HG03558 (cell line): Measurements from ENCODE around the gene CHERP.

ENCODE experiments used
- ATAC-seq: cut with Tn5 transposase; IDR thresholded peaks from one replicate; pipeline ENCODE4 v1.9.1; 2021; ENCODE audit warnings: moderate number of reproducible peaks; ENCODE audit not compliant: unreplicated experiment; ENCODE audit errors: extremely low read depth

The CHERP gene, protein sequence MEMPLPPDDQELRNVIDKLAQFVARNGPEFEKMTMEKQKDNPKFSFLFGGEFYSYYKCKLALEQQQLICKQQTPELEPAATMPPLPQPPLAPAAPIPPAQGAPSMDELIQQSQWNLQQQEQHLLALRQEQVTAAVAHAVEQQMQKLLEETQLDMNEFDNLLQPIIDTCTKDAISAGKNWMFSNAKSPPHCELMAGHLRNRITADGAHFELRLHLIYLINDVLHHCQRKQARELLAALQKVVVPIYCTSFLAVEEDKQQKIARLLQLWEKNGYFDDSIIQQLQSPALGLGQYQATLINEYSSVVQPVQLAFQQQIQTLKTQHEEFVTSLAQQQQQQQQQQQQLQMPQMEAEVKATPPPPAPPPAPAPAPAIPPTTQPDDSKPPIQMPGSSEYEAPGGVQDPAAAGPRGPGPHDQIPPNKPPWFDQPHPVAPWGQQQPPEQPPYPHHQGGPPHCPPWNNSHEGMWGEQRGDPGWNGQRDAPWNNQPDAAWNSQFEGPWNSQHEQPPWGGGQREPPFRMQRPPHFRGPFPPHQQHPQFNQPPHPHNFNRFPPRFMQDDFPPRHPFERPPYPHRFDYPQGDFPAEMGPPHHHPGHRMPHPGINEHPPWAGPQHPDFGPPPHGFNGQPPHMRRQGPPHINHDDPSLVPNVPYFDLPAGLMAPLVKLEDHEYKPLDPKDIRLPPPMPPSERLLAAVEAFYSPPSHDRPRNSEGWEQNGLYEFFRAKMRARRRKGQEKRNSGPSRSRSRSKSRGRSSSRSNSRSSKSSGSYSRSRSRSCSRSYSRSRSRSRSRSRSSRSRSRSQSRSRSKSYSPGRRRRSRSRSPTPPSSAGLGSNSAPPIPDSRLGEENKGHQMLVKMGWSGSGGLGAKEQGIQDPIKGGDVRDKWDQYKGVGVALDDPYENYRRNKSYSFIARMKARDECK

DNA sequence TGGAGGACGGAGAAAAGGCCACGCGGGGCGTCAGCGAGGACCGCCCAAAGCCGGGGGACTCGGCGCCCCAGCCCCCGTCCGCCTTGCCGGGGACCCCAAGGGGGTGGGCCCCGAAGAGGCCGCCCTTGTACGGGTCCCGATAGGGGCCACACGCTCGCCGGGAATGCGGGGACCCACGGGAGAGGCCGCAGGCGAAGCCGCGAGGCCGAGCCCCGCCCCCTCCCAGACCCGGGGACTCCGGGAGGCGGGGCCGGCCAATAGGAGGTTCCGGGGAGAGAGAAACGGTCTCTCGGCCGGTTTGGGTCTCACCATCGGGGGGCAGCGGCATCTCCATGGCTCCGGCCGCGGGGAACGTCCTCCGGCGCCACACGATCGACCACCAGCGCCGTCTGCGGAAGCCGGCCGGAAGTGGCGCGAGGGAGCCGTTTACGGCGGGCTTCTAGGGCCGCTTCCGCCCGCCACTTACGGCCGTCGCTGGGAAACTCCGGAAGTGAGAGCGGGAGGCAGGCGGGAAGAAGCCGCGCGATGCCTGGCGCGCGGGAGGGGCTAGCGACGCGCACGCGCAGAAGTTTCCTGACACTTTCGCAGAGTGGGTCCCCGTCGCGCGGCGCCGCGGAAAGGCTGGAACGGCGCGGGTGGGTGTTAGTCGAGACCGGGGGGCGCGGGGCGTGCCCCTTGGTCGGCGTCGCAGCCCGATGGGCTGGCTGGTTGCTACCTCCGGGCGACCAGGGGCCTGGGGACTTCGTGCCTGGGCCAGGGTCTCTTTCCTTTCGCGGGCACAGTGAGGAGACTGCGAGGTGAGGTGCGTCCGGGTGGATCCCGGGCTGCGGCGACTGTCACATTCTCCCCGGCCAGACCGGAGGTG, at the start of gene CHERP:
Gene CHERP, minus strand, starts transcription at position 393 of the 865 bp plus-strand sequence. Its CDS starts 59 bp downstream, at position 334.
- ATAC-seq, result peak; percentile 58

DNA sequence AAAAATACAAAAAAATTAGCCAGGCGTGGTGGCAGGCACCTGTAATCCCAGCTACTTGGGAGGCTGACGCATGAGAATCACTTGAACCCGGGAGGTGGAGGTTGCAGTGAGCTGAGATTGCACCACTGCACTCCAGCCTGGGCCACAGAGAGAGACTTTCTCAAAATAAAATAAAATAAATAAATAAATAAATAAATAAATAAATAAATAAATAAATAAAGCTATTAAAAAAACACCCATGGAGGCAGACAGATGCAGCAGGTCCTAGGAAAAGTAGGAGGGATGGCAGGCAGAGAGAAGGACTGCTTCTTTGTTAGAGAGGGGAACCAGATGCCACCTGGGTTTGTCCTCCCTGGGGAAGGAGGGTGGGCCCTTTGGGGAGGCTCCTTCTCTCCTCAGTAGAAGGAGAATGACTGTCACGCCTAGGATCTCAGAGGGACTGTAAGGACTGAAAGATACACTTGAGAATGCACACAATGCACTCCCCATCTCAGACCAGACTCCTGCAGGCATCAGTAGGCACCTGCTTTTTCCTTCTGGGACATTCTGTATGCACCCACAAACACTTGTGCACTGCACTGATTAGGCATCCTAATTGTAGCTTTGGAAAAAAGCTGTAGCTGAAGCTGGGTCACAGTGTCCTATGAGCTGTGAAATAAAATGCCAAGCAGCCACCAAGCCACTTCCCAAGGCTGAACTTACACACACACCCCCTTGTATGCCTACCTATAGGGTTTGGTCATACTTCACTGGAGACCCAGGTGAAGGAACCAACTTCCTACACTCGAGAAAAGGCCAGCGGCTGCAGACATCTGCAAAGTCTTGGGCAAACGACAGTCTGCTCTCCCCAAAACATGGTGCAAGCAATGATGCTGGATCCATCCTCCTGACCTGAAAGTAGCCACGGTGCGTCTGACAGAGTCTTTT, 48.9 kb upstream of the CHERP start:
- no peak for ATAC-seq

DNA sequence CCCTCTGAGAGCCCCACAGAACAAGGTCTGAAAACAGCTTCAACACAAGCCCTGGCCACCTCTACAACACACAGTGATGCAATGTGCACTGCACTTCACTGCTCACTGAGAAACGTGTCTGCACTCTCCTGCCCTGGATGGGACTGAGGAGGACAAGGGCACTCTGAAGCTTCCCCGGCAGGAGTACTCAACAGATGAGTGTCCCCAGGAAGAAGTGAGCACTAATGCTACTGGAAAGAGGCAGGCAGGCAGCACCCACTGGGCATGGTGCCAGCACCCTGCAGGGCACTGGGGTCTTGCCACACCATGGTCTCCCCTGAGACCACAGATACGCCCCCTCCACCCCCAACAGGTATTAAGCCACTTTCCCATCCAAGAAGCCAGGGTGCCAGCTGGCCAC, 47.7 kb upstream of the CHERP start:
- ATAC-seq, result no peak

DNA sequence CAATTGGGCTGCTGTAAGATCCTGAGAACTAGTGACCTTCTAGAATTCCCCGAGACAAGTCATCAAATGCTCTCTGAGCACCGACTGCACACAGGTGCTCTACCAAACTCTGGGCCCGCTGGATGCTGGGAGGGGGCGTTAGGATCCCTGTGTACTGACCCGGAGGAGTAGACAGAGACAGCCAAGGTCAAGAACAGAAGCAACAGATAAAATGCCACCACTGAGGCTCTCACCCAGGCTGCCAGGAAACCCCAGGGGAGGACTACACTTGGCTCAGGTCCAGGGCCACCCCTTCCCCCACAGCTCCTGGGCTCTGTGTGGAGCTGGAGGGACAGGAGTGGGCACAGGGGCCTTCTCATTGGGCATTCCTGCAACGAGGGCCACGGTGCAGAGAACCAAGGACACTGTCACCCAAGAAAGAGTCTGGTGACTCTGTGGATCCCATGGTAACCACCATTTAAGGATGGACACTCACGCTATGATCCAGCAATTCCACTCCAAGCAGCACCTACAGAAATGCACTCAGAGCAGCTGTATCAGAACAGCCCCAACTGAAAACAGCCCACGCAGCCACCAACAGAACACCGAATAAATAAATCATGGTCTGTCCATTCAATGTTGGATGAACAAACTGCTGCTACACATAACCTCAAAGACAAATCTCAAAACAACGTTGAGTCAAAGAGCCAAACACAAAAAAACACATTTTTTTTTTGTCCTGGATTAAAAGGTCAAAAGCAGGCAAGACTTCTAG, 46.8 kb upstream of the CHERP start:
- ATAC-seq, result no peak

DNA sequence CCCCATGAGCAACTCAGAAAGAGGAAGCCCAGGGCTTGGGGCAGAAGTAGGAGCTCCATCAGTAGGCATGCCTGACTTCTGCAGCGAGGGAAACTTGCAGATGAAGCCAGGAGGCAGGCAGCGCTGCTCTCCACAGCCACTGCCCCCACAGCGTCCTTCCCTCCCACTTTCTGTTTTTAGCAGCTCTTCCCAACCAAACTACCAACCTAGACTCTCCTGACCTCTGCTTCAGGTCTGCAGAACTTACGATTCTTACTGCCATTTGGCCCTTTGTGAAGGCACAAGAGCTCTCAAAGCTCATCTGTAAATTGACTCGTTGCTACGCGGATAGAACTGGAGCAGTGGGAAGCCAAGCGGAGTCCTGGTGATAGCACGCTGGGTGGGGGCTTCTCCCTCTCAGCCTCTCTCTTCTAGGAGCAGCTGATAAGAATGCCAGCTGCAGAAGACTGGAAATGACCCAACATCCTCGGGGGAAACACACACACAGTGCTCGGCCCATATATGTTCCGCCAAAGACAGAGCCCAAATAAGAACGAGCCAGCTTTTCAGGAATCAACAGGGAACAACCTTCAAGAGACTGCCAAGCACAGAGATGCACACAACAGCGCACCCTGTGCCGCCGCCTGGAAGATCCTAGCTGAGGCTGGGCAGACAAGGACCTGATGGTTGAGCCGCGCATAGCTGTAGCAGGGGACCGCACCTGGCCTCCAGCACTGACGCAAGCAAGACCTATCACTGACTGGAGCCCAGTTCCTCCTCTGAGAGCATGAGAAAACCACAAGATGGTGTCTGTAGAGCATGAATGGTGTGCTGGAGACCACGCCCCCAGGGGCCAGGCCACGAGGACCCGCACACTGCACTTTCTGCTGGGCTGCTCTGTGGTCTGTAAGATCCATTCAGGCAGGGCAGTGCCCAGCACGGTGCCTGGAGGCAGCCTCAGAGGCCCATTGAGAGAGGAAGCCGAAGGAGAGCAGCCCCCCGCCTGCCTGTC, 45.9 kb upstream of the CHERP start:
- ATAC-seq, result no peak

DNA sequence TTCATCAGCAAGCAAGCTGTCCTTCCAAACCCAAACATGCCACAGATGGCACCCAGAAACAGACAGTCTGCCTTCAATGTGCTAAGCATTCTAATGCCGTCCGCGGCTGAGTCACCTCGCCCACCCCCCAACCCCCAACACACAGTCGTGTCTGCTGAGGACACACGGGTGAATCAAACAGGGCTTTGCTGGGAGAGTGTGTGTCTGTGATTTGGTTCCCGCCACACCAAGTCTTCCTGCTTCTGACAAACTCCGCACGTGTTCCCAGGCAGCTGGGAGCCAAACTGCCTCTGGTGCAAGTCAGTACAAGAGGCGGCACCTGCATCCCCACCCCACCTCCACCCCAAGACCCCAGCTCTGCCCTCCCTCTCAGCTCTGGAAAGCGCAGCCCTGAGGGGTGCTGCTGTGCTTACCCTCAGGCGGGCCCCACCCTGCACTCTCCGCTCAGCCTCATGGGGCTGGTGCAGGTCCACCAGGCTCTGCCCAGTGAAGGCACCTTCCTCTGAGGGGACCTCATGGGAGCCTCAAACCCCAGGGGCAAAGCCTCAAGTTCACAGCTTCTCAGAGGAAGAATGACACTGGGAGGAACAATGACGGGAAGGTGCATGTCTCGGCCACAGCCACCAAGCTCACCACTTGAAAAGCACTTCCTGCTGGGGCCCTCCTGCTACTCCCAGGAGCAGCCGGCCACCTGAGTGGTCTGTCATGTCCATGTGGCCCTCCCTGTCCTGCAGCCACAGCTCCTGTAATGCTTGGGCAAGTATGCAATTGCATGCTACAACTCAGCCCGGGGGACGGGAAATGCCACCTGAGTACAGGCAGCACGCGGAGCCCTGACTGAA, 45.0 kb upstream of the CHERP start:
- no peak for ATAC-seq

DNA sequence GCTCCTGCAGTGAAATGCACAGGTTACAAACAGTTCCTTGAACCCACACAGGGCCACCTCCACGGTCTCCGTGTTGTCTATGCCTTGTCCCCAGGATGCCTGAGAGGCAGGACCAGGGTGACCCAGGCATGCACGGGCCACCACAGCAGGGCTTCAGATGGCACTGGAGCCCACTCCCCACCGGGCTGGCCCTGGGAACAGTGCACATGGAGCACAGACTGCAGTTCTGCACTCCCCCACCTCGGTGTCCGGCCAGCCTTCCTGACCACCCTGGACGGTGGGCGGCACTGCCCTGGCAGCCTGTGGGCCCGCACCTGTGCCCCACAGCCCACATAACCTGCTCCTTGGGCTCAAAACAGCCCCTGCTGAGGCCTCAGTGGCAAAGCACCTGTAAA, 44.2 kb upstream of the CHERP start:
- no peak for ATAC-seq

DNA sequence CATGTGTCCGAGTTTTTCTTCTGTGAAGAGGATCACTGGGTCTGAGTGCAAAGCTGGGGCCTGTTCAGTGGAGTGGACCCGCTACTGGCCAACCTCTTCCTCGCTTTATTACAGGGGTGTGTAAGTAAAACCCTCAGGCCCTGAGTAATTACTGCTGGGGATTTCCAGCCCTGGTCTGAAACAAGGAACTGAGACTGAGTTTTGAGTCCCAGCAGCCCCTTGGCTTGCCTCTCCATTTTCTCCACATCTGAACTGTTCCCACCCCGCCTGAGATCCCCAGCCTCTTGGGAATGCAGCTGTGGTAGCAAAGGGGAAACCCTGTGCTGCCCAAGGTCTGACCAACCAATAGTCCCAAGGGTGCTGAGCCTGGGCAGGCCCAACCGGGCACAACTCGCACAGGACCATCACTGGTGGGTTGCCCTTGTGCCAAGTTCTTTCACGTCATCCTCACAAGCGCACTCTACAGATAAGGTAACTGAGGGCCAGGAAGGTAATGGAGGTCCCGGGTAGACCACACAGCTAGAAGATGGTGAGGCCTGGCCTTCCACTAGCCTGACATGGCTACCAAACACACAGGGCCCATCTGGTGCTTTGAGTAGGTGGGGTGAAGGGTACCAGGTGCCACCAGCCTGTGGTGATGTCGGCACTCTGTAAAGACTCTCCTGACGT, 43.7 kb upstream of the CHERP start:
- ATAC-seq, result no peak

DNA sequence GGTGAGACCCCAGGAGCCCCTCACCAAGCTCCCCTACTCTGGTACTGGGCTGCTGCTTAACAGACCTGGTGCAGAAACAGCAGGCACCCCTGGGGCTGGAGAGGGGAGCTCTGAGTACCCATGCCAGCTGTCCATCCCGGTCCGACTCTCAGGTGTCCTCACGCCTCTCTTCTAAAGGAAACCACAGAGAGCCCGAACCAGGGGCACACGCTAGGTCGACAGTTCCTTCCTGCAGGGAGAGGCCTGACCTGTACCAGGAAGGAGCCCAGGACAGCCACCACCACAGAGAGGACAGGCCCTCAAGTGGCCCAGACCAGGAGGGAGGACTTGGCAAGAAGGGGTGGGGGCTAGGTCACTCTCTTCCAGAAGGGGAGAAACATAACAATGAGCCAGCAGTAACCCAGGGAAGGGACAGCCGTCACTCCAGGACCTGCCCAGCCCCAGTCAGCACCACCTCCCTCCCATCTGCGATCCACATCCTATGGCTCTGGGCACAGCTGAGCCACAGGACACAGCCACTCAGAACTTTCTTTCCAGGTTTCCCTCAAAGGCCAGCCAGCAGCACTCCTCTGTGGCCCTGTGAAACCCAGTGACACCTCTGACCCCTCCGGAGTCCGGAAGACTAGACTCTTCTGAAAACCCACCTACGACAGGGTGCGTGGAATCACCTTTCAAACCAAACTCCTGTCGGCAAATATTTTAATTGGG, 43.0 kb upstream of the CHERP start:
- no peak for ATAC-seq

DNA sequence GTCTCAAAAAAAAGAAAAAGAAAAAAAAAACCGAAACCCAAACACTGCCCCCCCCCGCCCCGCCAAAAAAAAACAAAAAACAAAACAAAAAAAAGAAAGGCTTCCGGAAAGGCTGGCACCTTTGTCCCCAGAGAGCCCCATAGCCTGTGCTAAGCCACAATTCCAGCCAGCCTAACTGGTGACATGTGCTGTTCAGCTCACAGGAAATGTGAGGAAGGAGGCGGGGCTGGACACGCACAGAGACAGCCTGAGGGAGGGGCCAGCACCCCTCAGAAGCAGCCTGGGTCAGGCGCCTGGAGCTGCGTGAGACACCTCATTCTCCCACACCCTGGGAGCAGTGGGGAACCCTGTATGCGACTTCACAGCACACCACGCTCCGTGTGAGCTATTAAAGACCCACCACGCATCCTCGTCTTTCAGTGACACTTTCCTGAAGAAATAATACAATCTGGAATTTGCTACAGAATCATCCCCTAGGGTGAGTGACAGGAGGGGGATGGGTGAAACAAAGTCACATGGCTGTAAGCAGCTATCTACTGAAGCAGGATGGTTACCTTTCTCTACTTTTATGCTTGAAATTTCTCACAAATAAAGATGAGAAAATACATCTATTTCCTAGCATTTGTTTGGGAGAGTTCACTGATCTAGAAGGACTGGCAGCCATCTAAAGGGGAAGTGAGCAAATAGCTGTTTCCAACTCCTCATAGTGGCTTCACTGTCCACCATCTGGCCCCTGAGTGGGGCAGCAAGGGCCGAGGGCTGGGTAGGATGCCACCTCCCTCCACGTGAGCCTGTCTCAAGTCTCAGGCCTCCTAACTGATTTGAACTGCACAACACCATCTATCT, 42.2 kb upstream of the CHERP start:
- ATAC-seq, result peak; percentile 29

DNA sequence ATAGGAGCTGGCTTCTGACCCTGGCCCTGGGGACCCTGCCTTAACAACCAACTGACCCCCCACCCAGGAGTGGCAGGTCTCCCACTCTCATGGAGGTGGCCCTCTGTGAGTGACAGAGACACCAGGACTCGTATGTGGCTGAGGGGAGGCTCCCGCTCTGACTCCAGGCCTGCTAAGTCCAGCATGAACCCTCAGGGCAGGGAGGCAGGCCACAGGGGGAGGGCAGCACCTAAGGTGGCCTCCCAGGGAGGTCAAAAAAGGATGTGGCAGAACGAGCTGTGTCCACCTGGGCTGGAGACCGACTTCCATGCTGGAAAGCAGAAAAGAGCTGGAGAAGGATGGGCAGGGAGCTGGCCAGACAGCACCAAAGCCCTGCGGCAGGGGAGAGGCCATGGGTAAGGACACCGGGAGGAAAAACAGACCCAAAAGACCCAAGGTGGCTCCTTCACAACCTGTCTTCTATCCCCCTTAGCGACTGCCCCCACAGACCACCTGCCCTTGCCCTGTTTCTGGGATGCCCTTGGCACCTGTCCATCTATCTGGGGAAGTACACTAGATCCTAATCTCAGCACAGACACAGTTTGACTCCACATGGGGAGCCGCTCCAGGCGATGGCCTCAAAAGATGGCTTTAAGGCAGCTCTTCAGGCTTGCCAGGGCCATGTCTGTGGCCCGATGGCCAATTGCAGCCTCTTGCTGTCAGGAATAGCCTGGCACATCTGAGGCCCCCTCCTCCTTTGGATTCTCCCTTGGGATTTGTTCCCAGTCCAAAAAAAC, 40.4 kb upstream of the CHERP start:
- ATAC-seq, result no peak

DNA sequence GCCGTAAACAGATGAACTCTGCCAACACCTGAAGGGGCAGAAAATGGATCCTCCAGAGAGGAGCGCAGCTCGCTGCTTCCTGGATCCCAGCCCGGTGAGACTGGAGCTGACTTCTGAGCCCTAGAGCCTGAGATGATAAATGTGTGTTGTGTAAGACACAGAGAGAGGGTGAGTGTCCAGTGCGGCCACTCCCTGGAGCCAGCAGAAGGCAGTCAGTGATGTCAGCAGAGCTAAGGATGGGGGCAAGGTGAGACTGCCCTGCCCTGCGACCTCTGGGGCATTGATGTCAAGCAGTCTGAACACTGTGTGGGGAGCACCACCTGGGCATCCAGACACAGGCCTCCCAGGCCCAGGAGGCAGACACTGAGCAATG, 39.7 kb upstream of the CHERP start:
- ATAC-seq, result no peak

DNA sequence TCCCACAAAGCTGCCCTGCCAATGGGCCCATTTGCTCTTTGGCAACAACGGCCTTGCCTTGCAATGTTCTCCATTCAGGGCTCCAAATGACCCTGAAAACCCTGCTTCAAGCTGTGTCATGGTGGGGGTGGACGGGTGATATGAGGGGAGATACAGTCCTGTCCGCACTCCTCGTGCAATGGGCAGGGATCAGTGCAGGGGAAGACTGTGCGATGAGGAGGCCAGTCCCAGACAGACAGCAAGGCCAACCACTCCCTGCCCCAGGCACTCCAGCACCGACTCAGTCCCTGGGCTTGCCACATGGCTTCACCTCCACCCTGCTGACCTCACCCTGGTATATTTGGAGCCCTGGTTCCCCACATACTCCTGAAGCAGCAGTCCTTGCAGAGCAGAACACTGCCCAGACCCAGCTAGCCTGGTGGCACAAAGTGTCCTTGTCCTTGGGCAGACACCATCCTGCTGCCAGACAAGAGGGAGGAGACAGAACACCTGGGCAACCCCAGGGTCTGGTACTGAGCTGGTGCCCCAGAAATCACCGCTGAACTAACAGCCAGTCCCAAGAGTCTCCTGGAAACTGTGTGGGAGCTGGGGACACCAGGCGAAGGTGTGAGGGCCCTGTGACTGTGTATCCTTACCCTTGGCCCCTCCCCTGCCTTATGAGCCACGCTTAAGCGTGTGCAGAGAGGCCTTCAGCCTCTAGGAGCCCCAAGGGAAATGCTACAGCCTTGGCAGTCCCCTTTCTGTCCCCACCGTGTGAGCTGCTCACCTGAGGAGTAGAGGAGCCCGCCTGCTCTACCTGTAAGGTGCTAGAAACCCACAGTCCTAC, 39.1 kb upstream of the CHERP start:
- no peak for ATAC-seq
